Nephron progenitor cell (in vitro differentiated cells): ENCODE results near the gene CACNA1C.

Experiments used
- DNase-seq: peaks from one replicate; pipeline ENCODE4 v3.0.0; 2021
- H3K27ac Mint-ChIP-seq: 2 replicates; pipeline ENCODE4 v1.8.0; 2021; ENCODE audit warnings: mild to moderate bottlenecking, moderate library complexity, mixed read lengths
- H3K27me3 Mint-ChIP-seq: 2 replicates; pipeline ENCODE4 v1.8.0; 2021; ENCODE audit warnings: mild to moderate bottlenecking, low read depth, mixed read lengths; ENCODE audit not compliant: poor library complexity
- H3K36me3 Mint-ChIP-seq: 2 replicates; pipeline ENCODE4 v1.8.0; 2021; ENCODE audit warnings: low read depth, mixed read lengths
- H3K4me1 Mint-ChIP-seq: 2 replicates; pipeline ENCODE4 v1.8.0; 2021; ENCODE audit warnings: mixed read lengths
- H3K4me3 Mint-ChIP-seq: 2 replicates; pipeline ENCODE4 v1.8.0; 2021; ENCODE audit warnings: mild to moderate bottlenecking, moderate library complexity, mixed read lengths
- H3K9me3 Mint-ChIP-seq: 2 replicates; pipeline ENCODE4 v1.8.0; 2021; ENCODE audit warnings: mild to moderate bottlenecking, moderate library complexity, mixed read lengths
- CTCF ChIP-seq: fragments of 200-600 bp; sonication (generic); IDR thresholded peaks from 2 replicates; pipeline ENCODE4 v1.5.0; 2021; ENCODE audit warnings: antibody characterized with exemption

CACNA1C gene

GRCh38 chr12:2537868-2538541 lies 485.2 kb downstream of the CACNA1C start:
- H3K4me1 Mint-ChIP-seq = peaks cover 21% of the 10 kb centered on the region
- no peaks in the 10 kb centered on the region for H3K36me3 Mint-ChIP-seq
- DNase-seq = no peak
- H3K9me3 Mint-ChIP-seq = no peaks in the 10 kb centered on the region
- TF ChIP-seq CTCF = no peak
- H3K27me3 Mint-ChIP-seq = peaks cover 10% of the 10 kb centered on the region
- H3K4me3 Mint-ChIP-seq = peak overlapping the region; percentile 49
- H3K27ac Mint-ChIP-seq = peak overlapping the region; percentile 96

- no peak overlapping the region for H3K27ac Mint-ChIP-seq
- H3K36me3 Mint-ChIP-seq = no peaks in the 10 kb centered on the region
- H3K9me3 Mint-ChIP-seq = no peaks in the 10 kb centered on the region
- no peak for DNase-seq
- peaks cover 3% of the 10 kb centered on the region for H3K4me1 Mint-ChIP-seq
- TF ChIP-seq CTCF = no peak
- H3K27me3 Mint-ChIP-seq = peaks cover 21% of the 10 kb centered on the region
- H3K4me3 Mint-ChIP-seq = no peak overlapping the region
These were observed 487.2 kb downstream of the CACNA1C start for GRCh38 chr12:2539938-2540337.

DNA sequence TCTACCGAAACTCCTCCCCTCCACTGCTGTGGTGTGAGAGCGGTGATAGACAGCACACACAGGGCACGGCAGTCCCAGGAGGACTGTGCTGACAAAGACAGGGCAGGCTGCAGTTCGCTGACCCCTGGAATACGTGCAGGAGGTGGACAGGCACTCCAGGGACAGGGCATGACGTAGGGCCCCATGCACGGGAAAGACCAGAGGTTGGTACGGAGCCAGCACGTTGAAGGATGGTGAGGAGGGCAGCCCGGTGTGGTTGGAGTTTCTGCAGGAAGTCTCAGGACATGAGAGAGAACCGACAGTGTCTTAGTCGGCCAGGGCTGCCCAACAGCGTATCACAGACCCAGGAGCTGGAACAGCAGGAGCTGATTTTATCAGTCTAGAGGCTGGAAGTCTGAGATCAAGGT lies 487.8 kb downstream of the CACNA1C start:
- Mint-ChIP-seq H3K4me3 (peak overlapping the region; percentile 55), H3K27me3 (peaks cover 21% of the 10 kb centered on the region), H3K27ac (peak overlapping the region; percentile 85), H3K36me3 (no peaks in the 10 kb centered on the region), H3K9me3 (no peaks in the 10 kb centered on the region), H3K4me1 (no peaks in the 10 kb centered on the region)
- TF ChIP-seq CTCF = no peak
- DNase-seq = peak; percentile 35

DNA sequence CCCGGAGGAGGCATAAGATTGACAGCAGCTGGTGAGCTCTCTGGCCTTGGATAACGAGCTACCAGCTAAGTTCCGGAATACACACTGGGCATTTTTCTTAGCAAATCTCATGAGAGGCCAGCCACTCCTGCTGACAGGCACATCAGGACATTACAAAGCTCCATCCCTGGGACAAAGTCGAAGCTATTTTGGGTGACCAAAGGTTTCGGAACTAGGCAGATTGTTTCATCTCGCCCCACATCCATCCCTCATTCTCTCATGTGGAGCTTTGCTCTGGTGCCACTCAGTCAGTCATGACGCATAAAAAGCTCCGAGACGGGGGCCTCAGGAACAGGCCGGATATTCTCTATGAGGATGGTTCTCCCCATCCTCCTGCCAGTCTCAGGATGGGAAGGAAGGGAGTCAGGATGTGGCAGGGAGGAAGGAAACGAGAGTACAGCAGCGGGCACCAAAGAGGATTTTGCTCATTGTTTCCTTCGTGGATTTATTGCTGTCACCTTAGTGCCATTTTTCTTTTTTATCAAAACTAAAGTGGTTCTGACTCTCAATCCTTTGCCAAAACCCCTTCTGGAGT lies 488.9 kb downstream of the CACNA1C start:
- no peak overlapping the region for H3K27ac Mint-ChIP-seq
- no peaks in the 10 kb centered on the region for H3K4me1 Mint-ChIP-seq
- no peak overlapping the region for H3K4me3 Mint-ChIP-seq
- no peak for TF ChIP-seq CTCF
- no peak for DNase-seq
- peaks cover 21% of the 10 kb centered on the region for H3K27me3 Mint-ChIP-seq
- no peaks in the 10 kb centered on the region for H3K36me3 Mint-ChIP-seq
- H3K9me3 Mint-ChIP-seq = no peaks in the 10 kb centered on the region

GRCh38 chr12:2543801-2544200 lies 491.0 kb downstream of the CACNA1C start:
- Mint-ChIP-seq H3K9me3 (no peaks in the 10 kb centered on the region), H3K27me3 (peaks cover 21% of the 10 kb centered on the region), H3K4me3 (no peak overlapping the region), H3K27ac (no peak overlapping the region), H3K4me1 (peaks cover 16% of the 10 kb centered on the region), H3K36me3 (no peaks in the 10 kb centered on the region)
- no peak for DNase-seq
- TF ChIP-seq CTCF = no peak

DNA sequence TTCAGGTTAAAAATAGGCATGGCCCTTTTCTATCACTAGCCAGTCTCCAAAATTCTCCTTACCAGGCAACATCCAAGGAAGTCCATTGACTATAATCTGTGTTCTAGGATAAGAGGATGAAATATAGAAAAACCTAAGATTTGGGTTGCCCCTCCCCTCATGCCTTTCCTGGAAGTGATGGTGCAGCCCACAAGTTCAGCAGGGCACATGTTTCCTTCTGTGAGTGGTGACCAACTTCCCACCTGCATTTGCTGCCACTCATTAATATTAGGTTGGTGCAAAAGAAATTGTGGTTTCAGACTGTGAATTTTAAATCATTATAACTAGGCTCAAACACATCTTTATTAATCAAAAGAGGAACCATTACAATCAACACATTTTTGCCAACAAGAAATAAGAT lies 491.4 kb downstream of the CACNA1C start:
- Mint-ChIP-seq H3K4me3 (no peak overlapping the region), H3K9me3 (no peaks in the 10 kb centered on the region), H3K27ac (no peak overlapping the region), H3K4me1 (peaks cover 18% of the 10 kb centered on the region), H3K36me3 (no peaks in the 10 kb centered on the region), H3K27me3 (peaks cover 21% of the 10 kb centered on the region)
- no peak for TF ChIP-seq CTCF
- no peak for DNase-seq
